ENCODE measurements around the gene CRISPLD2. TPM values are rescaled to one million over a fixed set of nuclear protein-coding genes. Genes with fewer than 3 reads are reported as not detected.
A peak's percentile ranks its signal among the peaks of the same experiment; 100 is the strongest.
"Not testable (repeated sequence)": the region's sequence is repeated elsewhere in the genome, so short reads cannot be mapped to it uniquely, and the experiment has no call there.

Gene CRISPLD2
- total RNA-seq, 1 experiment from 2014 or later: 9.4 TPM

DNA sequence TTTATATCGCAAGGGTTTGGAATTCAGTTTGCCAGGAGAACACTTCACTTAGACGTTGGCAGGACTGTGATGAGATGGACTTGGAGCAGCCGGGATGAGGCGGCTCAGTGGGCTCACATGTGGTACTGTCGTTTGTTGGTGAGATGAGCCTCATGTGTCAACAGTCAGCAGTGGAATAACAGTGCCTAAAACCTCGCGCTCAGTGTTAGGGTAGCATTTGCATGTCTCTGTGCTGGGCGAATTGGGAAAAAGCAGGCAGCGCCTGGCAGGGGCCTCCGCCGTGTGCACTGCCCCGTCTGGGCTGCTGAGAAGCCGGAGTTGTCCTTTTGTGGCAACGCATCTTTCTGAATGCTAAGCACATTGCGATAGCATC lies 49.7 kb downstream of the CRISPLD2 start:
- peak overlapping the region; percentile 3; the same call in 1 of the 2 replicates for H3K27ac Mint-ChIP-seq
- no peak for DNase-seq (ENCODE audit: low spot score)
- no peak for ATAC-seq
- no peak overlapping the region for H3K4me3 Mint-ChIP-seq
- H3K27me3 Mint-ChIP-seq (ENCODE audit: low read depth): no peaks in the 10 kb centered on the region
- TF ChIP-seq CREM (CRISPR knock-in tag; IDR thresholded peaks at IDR 0.05) (no peak), FOXK1 (CRISPR knock-in tag; IDR thresholded peaks at IDR 0.05) (no peak), PREB (CRISPR knock-in tag; IDR thresholded peaks at IDR 0.05; ENCODE audit: borderline replicate concordance) (no peak), CDX4 (CRISPR knock-in tag; IDR thresholded peaks at IDR 0.05; ENCODE audit: borderline replicate concordance) (no peak), ZSCAN18 (CRISPR knock-in tag; IDR thresholded peaks at IDR 0.05) (no peak)
- H3K9me3 Mint-ChIP-seq: peaks cover 4% of the 10 kb centered on the region
- ChIA-PET CTCF (no interaction called here), POLR2A (no interaction called here)
- H3K36me3 Mint-ChIP-seq: peaks cover 6% of the 10 kb centered on the region
- peaks cover 6% of the 10 kb centered on the region; the same call in 1 of the 2 replicates for H3K4me1 Mint-ChIP-seq

DNA sequence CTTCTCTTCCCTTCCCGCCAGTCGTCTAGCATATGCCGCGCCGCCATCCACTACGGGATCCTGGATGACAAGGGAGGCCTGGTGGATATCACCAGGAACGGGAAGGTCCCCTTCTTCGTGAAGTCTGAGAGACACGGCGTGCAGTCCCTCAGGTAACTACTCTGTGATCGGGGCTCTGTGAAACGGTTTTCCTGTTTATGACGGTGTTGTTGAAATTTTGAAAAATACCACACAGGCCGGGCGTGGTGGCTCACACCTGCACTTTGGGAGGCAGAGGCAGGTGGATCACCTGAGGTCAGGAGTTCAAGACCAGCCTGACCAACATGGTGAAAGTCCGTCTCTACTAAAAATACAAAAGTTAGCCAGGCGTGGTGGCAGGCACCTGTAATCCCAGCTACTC lies 53.2 kb downstream of the CRISPLD2 start:
- H3K4me3 Mint-ChIP-seq; H3K4me1 Mint-ChIP-seq; POLR2A ChIA-PET; H3K9me3 Mint-ChIP-seq; H3K27me3 Mint-ChIP-seq (ENCODE audit: low read depth); DNase-seq (ENCODE audit: low spot score); ATAC-seq; H3K36me3 Mint-ChIP-seq; H3K27ac Mint-ChIP-seq; CTCF ChIA-PET: not testable (repeated sequence)

GRCh38 chr16:84874004-84874435 lies 54.2 kb downstream of the CRISPLD2 start:
- H3K27me3 Mint-ChIP-seq (ENCODE audit: low read depth): no peaks in the 10 kb centered on the region
- H3K9me3 Mint-ChIP-seq: peaks cover 4% of the 10 kb centered on the region
- peaks cover 6% of the 10 kb centered on the region for H3K4me1 Mint-ChIP-seq
- POLR2A ChIA-PET: no interaction called here
- no peak for ATAC-seq
- H3K27ac Mint-ChIP-seq: no peak overlapping the region; the same call in 1 of the 2 replicates
- peaks cover 6% of the 10 kb centered on the region for H3K36me3 Mint-ChIP-seq
- no peak overlapping the region for H3K4me3 Mint-ChIP-seq
- DNase-seq (ENCODE audit: low spot score): no peak
- CTCF ChIA-PET: interaction anchor here (0.7 to 1.1 kb wide), 2 partner anchors 11 to 54 kb away, joined by 3 to 5 read pairs; partner anchors contain the start of gene CRISPLD2
- TF ChIP-seq FOXP1 (CRISPR knock-in tag; IDR thresholded peaks at IDR 0.05; ENCODE audit: borderline replicate concordance) (no peak), ZNF396 (CRISPR knock-in tag; IDR thresholded peaks at IDR 0.05; ENCODE audit: borderline replicate concordance) (no peak), PRRX2 (CRISPR knock-in tag; IDR thresholded peaks at IDR 0.05) (no peak), NR2C2 (CRISPR knock-in tag; IDR thresholded peaks at IDR 0.05) (no peak), MYBL2 (CRISPR knock-in tag; IDR thresholded peaks at IDR 0.05) (no peak), SP1 (CRISPR knock-in tag; conservative IDR thresholded peaks at IDR 0.05) (no peak), NFE2L1 (CRISPR knock-in tag; IDR thresholded peaks at IDR 0.05) (no peak), TCF7 (CRISPR knock-in tag; IDR thresholded peaks at IDR 0.05; ENCODE audit: low read depth) (no peak), CTCF (IDR thresholded peaks at IDR 0.05) (no peak), ERG (CRISPR knock-in tag; IDR thresholded peaks at IDR 0.05) (no peak), PREB (CRISPR knock-in tag; IDR thresholded peaks at IDR 0.05; ENCODE audit: borderline replicate concordance) (no peak), ZNF416 (CRISPR knock-in tag; IDR thresholded peaks at IDR 0.05) (no peak), SMAD3 (CRISPR knock-in tag; IDR thresholded peaks at IDR 0.05; ENCODE audit: borderline replicate concordance) (no peak), TP53 (CRISPR knock-in tag; IDR thresholded peaks at IDR 0.05) (no peak), CREM (CRISPR knock-in tag; IDR thresholded peaks at IDR 0.05) (no peak), NR3C1 (CRISPR knock-in tag; conservative IDR thresholded peaks at IDR 0.05; ENCODE audit: low read depth) (no peak), RELA (CRISPR knock-in tag; IDR thresholded peaks at IDR 0.05; ENCODE audit: borderline replicate concordance) (no peak)
- TF ChIP-seq, protein P1, sequence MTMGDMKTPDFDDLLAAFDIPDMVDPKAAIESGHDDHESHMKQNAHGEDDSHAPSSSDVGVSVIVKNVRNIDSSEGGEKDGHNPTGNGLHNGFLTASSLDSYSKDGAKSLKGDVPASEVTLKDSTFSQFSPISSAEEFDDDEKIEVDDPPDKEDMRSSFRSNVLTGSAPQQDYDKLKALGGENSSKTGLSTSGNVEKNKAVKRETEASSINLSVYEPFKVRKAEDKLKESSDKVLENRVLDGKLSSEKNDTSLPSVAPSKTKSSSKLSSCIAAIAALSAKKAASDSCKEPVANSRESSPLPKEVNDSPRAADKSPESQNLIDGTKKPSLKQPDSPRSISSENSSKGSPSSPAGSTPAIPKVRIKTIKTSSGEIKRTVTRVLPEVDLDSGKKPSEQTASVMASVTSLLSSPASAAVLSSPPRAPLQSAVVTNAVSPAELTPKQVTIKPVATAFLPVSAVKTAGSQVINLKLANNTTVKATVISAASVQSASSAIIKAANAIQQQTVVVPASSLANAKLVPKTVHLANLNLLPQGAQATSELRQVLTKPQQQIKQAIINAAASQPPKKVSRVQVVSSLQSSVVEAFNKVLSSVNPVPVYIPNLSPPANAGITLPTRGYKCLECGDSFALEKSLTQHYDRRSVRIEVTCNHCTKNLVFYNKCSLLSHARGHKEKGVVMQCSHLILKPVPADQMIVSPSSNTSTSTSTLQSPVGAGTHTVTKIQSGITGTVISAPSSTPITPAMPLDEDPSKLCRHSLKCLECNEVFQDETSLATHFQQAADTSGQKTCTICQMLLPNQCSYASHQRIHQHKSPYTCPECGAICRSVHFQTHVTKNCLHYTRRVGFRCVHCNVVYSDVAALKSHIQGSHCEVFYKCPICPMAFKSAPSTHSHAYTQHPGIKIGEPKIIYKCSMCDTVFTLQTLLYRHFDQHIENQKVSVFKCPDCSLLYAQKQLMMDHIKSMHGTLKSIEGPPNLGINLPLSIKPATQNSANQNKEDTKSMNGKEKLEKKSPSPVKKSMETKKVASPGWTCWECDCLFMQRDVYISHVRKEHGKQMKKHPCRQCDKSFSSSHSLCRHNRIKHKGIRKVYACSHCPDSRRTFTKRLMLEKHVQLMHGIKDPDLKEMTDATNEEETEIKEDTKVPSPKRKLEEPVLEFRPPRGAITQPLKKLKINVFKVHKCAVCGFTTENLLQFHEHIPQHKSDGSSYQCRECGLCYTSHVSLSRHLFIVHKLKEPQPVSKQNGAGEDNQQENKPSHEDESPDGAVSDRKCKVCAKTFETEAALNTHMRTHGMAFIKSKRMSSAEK (CRISPR knock-in tag; IDR thresholded peaks at IDR 0.05; ENCODE audit: borderline replicate concordance): no peak

All from WTC11 (cell line).